Endothelial cell of umbilical vein (primary cell): ENCODE results near the gene P4HB. TPM values are rescaled to one million over a fixed set of nuclear protein-coding genes. Genes with fewer than 3 reads are reported as not detected.

Experiments
- BruUV-seq: library from RNA; stranded (reverse); fragments of 400-500 nt; replicated peaks from 2 replicates; lab custom pipeline; 2021; lab: Mats Ljungman, UMichigan
- CTCF ChIA-PET: fragments of 300-600, 350-600 bp; sonication (Branson Sonifier 250); formaldehyde crosslinking; loops from one replicate; lab custom pipeline; 2021; ENCODE audit warnings: antibody characterized with exemption, inconsistent platforms; lab: Charles Lee
- POLR2A ChIA-PET: fragments of 300-600, 350-600 bp; sonication (Branson Sonifier 250); formaldehyde crosslinking; loops from one replicate; lab custom pipeline; 2021; ENCODE audit warnings: antibody characterized with exemption, inconsistent platforms; lab: Charles Lee
- DNase-seq: peaks from one replicate; pipeline ENCODE4 v3.0.0-alpha.2; 2011; ENCODE audit warnings: low read depth, low spot score
- FAIRE-seq: peaks from 2 replicates; lab custom pipeline; 2011; peaks lifted over from hg19 to GRCh38; lab: Jason Lieb, UNC
- H2AFZ ChIP-seq: 2 replicates; pipeline ENCODE4 v1.6.0; 2012; ENCODE audit warnings: low read depth, low read length, control low read depth, inconsistent platforms
- H3K27ac ChIP-seq: 2 replicates; pipeline ENCODE4 v1.5.1; 2011; ENCODE audit warnings: low read depth, mild to moderate bottlenecking, control low read depth, low read length, moderate library complexity; ENCODE audit not compliant: insufficient read depth
- H3K27me3 ChIP-seq, 2 experiments: 2 replicates each; pipeline versions ENCODE4 v1.6.0 to v1.6.1; 2011; ENCODE audit warnings: low read length in 2 of 2, mixed read lengths in 1 of 2; ENCODE audit not compliant: control insufficient read depth in 2 of 2, insufficient read depth in 2 of 2
- H3K36me3 ChIP-seq, 2 experiments: 2 replicates in 1 of 2; 3 replicates in 1 of 2; pipeline ENCODE4 v1.5.1; 2011; ENCODE audit warnings: low read length in 2 of 2, mild to moderate bottlenecking in 1 of 2, moderate library complexity in 1 of 2; ENCODE audit not compliant: control insufficient read depth in 2 of 2, insufficient read depth in 2 of 2; ENCODE audit errors: extremely low read depth in 1 of 2
- H3K4me1 ChIP-seq: 3 replicates; pipeline ENCODE4 v1.5.1; 2011; ENCODE audit warnings: mild to moderate bottlenecking, low read length; ENCODE audit not compliant: control insufficient read depth, insufficient read depth; ENCODE audit errors: extremely low read depth
- H3K4me2 ChIP-seq: 2 replicates; pipeline ENCODE4 v1.6.1; 2011; ENCODE audit warnings: low read length, control low read depth, mixed read lengths; ENCODE audit not compliant: insufficient read depth
- H3K4me3 ChIP-seq, 3 experiments: fragments of 200-600 bp in 1 of 3; sonication (generic), shearing (Covaris generic) in 1 of 3; replicated peaks in 1 of 3; 2 replicates each; pipeline ENCODE4 v1.5.1; 2011 to 2016; ENCODE audit warnings: control low read depth in 3 of 3, low read length in 3 of 3, mild to moderate bottlenecking in 2 of 3, inconsistent platforms in 1 of 3, low read depth in 1 of 3, moderate library complexity in 1 of 3; ENCODE audit not compliant: insufficient read depth in 1 of 3
- H3K79me2 ChIP-seq: 2 replicates; pipeline ENCODE4 v1.6.0; 2012; ENCODE audit warnings: low read length, inconsistent platforms; ENCODE audit not compliant: control insufficient read depth, insufficient read depth
- H3K9ac ChIP-seq: replicated peaks from 2 replicates; pipeline ENCODE3; 2011; ENCODE audit warnings: low read length, control low read depth; ENCODE audit not compliant: insufficient read depth; ENCODE audit errors: extremely low read depth
- H3K9me1 ChIP-seq: replicated peaks from 3 replicates; pipeline ENCODE4 v1.6.0; 2011; ENCODE audit warnings: mild to moderate bottlenecking, low read length; ENCODE audit not compliant: control insufficient read depth, insufficient read depth; ENCODE audit errors: extremely low read depth
- H3K9me3 ChIP-seq: replicated peaks from 2 replicates; pipeline ENCODE4 v1.5.1; 2012; ENCODE audit warnings: low read length, inconsistent platforms; ENCODE audit not compliant: control insufficient read depth, insufficient read depth
- H4K20me1 ChIP-seq: replicated peaks from 2 replicates; pipeline ENCODE3; 2011; ENCODE audit warnings: mild to moderate bottlenecking, low read length; ENCODE audit not compliant: control insufficient read depth, insufficient read depth; ENCODE audit errors: extremely low read depth
- CTCF ChIP-seq, 2 donors: IDR thresholded peaks; 1 replicate in 1 of 2; 2 replicates in 1 of 2; pipeline ENCODE4 v1.5.1; 2011; ENCODE audit warnings: low read length in 2 of 2, mild to moderate bottlenecking in 2 of 2, moderate library complexity in 2 of 2, control low read depth in 1 of 2, inconsistent platforms in 1 of 2, low read depth in 1 of 2; ENCODE audit not compliant: insufficient read depth in 1 of 2; ENCODE audit errors: extremely low read depth in 1 of 2
- EZH2 ChIP-seq: IDR thresholded peaks from 2 replicates; pipeline ENCODE4 v1.6.1; 2012; ENCODE audit warnings: borderline replicate concordance, low read depth, mild to moderate bottlenecking, moderate library complexity, low read length, inconsistent platforms; ENCODE audit not compliant: severe bottlenecking
- FOS ChIP-seq: IDR thresholded peaks from 2 replicates; pipeline ENCODE4 v1.6.1; 2011; ENCODE audit warnings: mild to moderate bottlenecking, low read length, moderate library complexity, borderline replicate concordance; ENCODE audit not compliant: insufficient read depth
- GATA2 ChIP-seq: IDR thresholded peaks from 2 replicates; pipeline ENCODE4 v1.7.0; 2011; ENCODE audit warnings: low read depth, mild to moderate bottlenecking, moderate library complexity, mixed read lengths, low read length; ENCODE audit not compliant: insufficient read length, insufficient read depth
- JUN ChIP-seq: IDR thresholded peaks from 2 replicates; pipeline ENCODE4 v1.6.1; 2011; ENCODE audit warnings: borderline replicate concordance, low read depth; ENCODE audit not compliant: insufficient read length, insufficient read depth
- MAX ChIP-seq: IDR thresholded peaks from 2 replicates; pipeline ENCODE4 v1.6.1; 2011; ENCODE audit not compliant: insufficient read depth, insufficient read length
- MYC ChIP-seq: IDR thresholded peaks from one replicate; pipeline ENCODE4 v1.6.1; 2011; ENCODE audit warnings: mild to moderate bottlenecking, low read depth, low read length
- POLR2A ChIP-seq: IDR thresholded peaks from 2 replicates; pipeline ENCODE4 v1.6.1; 2012; ENCODE audit warnings: low read depth, mild to moderate bottlenecking, control low read depth, low read length
- POLR2AphosphoS5 ChIP-seq: IDR thresholded peaks from 2 replicates; pipeline ENCODE4 v1.6.1; 2012; ENCODE audit warnings: low read depth, mild to moderate bottlenecking, control low read depth, low read length, moderate library complexity; ENCODE audit not compliant: insufficient read depth
- dilution Hi-C: fragments of 300-500 bp; cut with MboI; formaldehyde crosslinking; loops from one replicate; pipeline ENCODE4 v1.15.0; 2019; ENCODE audit warnings: low sequenced_read_pairs; ENCODE audit not compliant: extremely low pct_ligation_motif_present
- intact Hi-C: fragments of 100-400 bp; cut with micrococcal nuclease; formaldehyde crosslinking; loops from one replicate; pipeline ENCODE4 v1.10.0; 2022
- polyA plus RNA-seq, 4 experiments: library from polyadenylated mRNA; depleted of rRNA in 3 of 4; stranded (reverse) in 3 of 4; unstranded in 1 of 4; fragments of >200 nt; gene quantifications; 2 replicates each; pipeline versions ENCODE4 v1.2.1 to v1.2.3, GENCODE V29; 2011 to 2012; ENCODE audit warnings: missing spikeins in 1 of 4
- total RNA-seq: library from RNA; stranded (reverse); gene quantifications from 2 replicates; pipeline ENCODE4 v1.2.3, GENCODE V29; 2021

P4HB gene
- total and polyA plus RNA-seq, 2 donors (not counting 3 experiments of a cell fraction or from before 2014, with no cell fraction given), result 201 to 988 TPM

GRCh38 chr17:81863833-81864768 lies 3.8 kb upstream of the P4HB start:
- FAIRE-seq (no peak), DNase-seq (no peak)
- Histone ChIP-seq H3K9ac (no peak overlapping the region), H3K9me1 (no peaks in the 10 kb centered on the region), H3K9me3 (no peaks in the 10 kb centered on the region), H2AFZ (no peak overlapping the region), H3K79me2 (peaks cover 20% of the 10 kb centered on the region), H3K4me2 (no peak overlapping the region), H3K36me3 (peaks cover 6 to 16% of the 10 kb centered on the region in 2 experiments), H4K20me1 (no peaks in the 10 kb centered on the region), H3K4me1 (peaks cover 8% of the 10 kb centered on the region), H3K27me3 (no peaks in the 10 kb centered on the region), H3K4me3 (no peak overlapping the region), H3K27ac (no peak overlapping the region)
- CTCF ChIA-PET, result no interaction called here
- no TSS peak for BruUV-seq
- POLR2A ChIA-PET, result no interaction called here
- intact Hi-C loops (no loop called here), dilution Hi-C loops (no loop called here)
- no peak for TF ChIP-seq CTCF (IDR thresholded peaks at IDR 0.05; ENCODE audit: extremely low read depth in 1 of 2, insufficient read depth in 1 of 2, low read depth in 1 of 2, low read length in 2 of 2)
- TF ChIP-seq MAX, result no peak
- TF ChIP-seq EZH2, result no peak
- TF ChIP-seq POLR2A, result no peak
- no peak for TF ChIP-seq POLR2AphosphoS5
- no peak for TF ChIP-seq FOS
- no peak for TF ChIP-seq GATA2
- no peak for TF ChIP-seq MYC
- TF ChIP-seq JUN, result no peak
